SK-MEL-5 (cell line): Measurements from ENCODE around the gene FHOD3. TPM values are rescaled to one million over a fixed set of nuclear protein-coding genes. Genes with fewer than 3 reads are reported as not detected.
"Not testable (repeated sequence)": the region's sequence is repeated elsewhere in the genome, so short reads cannot be mapped to it uniquely, and the experiment has no call there.

Experiments
- DNase-seq: peaks from one replicate; pipeline ENCODE4 v3.0.0-alpha.2; 2016; ENCODE audit warnings: low read depth, low spot score
- in situ Hi-C: cut with HindIII; loops from 2 replicates; pipeline ENCODE4 v1.10.0; 2016; ENCODE audit warnings: low sequenced_read_pairs, high pct_unique_total_duplicates, low pct_unique_long_range_greater_than_20kb
- total RNA-seq: library from RNA; depleted of rRNA; stranded (reverse); fragments of >200 nt; shearing (Covaris generic); gene quantifications from 2 replicates; pipeline ENCODE4 v1.2.3, GENCODE V29; 2014

FHOD3 gene
- total RNA-seq, 1 experiment from 2014 or later = 2.4 TPM

DNA sequence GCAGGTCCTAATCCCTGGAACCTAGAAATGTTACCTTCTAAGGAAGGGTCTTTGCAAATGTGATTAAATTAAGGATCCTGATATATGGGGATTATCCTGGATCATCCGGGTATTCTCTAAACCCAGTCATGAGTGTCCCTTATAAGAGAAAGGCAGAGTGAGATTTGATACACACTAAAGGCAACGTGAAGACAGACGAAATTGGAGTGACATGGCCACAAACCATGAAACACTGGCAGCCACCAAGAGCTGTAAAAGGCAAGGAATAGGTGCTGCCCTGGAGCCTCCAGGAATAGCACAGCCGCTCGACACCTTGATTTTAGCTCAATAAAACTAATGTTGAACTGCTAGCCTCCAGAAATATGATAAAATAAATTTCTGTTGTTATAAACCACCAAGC is 486.3 kb downstream of the FHOD3 start:
- DNase-seq = no peak
- in situ Hi-C loops = no loop called here

DNA sequence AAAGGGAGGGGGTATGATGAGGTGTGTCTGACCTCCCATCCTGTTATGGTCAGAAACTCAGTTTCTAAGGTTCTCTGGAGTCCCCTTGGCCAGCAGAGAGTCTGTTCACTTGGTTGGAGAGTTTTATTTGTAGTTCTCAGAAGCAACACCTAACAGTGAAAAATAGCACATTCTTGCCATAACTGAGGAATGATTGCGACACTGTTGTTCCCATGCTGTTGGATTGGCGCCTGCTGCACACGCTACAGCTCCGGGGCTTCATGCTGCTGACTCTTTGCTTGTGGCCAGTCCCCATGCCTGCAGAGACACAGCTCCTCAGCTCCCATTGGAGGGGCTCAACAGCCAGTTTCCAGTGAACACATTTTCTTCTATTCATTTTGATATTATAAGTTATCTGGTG is 489.2 kb downstream of the FHOD3 start:
- no peak for DNase-seq
- in situ Hi-C loops = no loop called here

DNA sequence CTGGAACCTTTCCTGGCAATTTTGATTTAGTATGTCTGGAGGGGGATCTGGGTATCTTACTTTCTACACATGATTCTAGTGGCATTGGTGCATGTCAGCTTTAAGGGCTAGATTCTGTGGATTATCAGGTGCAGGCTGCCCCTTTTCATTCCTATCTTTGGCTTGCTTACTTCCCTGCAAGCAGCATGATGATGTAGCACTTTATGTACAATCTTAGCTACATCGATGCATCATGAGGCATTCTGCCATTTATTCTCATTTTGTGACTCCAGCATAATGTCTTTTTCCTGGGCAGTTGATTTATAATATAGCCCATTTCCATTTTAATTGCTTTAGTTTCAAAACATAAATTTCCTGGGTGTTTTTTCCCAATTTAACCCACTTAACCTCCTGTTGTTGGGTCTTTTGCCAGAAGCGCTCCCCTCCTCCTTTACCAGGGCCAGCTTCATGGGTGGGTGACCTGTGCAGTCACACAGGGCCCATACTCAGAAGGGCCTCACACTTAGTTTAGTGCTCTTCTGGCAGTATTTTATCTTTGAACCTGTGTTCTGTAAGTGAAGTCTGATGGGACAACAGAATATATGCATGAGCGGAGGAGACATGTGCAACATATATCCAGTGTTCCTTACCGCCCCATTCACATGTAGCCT is 495.2 kb downstream of the FHOD3 start:
- no peak for DNase-seq
- in situ Hi-C loops = no loop called here

DNA sequence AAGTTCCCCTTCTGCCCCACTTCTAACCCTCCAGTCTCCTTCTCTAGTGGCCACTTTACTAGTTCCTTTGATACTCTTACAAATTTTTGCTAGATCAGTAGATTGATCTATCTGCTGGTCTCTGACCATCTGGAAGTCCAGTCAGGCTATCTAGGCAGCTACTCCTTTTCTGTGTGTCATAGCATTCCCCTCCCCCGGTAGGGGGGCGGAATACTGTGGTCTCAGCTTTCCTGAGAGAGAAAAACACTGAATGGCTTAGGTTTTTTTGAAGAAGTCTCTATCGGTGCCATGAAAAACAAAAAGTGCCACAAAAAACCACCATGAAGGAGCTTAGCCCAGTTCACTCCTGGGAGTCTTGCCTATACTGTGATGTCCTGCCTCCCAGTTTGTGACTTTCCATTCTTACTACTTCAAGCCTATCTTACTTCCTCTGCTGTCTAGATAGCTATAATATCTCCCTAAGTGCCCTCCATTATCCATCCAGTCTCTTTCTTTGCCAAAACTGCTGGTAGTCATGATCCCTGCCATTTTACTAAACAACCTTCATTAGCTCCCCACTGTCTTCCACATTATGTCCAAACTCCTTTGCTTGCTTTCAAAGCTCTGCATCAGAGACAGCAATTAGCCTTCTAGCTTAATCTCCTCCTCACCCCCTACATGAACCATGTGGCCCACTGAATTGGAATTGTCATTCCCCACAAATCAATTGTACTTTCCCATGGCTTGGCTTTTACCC is 501.4 kb downstream of the FHOD3 start:
- no peak for DNase-seq
- in situ Hi-C loops = no loop called here

DNA sequence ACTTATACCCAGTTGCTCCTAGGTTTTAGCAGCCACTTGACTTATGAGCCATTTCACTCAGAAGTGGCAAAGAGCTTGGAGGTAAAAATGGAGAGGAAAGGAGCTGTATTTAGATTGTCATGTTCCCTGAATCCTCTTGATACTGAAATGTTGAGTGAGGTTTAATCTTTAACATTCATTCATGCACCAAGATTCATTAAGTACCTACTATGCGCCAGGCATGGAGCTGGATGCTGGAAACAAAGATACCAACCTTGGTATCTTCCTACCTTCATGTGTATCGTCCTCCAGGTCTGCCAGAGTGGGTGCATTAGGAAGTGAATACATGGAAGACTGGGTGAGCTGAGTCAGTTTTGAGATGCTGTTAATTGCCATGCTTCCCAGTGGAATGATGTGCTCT is 507.6 kb downstream of the FHOD3 start:
- in situ Hi-C loops = no loop called here
- no peak for DNase-seq

DNA sequence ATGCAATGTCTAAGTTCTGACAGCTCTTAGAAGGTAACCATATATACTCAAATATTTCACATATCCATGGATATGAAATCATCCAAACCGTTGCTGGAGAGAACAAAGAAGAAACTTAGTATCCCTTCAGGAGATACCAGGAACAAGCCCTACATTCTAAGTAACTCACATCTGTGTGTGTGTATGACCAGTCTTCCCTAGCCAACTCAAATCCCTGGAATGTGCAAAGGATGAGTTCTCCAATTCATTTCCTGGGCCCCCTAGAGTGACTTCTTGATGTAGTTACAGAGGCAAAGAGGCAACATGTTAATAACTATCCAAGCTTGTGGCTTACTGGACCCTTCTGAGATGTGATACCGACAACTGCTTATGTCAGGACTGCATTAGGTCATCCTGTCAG is 511.2 kb downstream of the FHOD3 start:
- no peak for DNase-seq
- in situ Hi-C loops = no loop called here

DNA sequence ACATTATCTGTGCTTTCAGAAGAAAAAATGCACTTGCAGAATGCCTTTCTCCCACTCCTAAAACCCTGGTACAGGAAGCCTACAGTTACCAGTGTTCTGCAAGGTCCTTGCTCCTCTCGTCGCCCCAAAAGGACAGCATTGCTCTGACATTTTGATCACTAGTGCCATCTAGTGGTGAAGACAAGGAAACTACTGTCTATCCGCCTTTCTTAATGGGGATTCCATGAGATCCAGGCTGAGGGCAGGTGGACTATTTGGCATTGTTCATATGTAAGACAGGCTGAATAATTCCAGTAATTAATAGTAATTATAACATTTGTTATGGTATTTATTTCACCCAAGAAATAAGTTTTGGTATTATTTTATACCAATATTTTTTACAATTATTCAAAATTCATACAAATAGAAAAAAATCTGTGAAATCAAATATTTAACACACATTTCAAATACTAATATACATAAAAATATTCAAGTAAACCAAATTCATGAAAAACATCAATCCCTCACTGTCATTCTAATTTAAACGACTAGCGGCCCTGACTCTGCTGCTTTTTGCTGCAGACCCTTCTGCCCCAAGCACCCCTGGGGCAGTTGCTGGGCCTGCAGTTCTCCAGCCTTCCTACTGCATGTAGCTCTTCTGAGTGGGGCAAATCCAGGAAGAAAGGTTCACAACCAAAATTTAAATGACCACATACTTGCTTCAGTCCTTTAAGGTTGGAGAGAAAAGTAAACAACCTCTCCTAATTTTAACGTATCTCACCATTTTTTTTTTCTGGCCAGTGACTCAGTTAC is 512.3 kb downstream of the FHOD3 start:
- in situ Hi-C loops = no loop called here

DNA sequence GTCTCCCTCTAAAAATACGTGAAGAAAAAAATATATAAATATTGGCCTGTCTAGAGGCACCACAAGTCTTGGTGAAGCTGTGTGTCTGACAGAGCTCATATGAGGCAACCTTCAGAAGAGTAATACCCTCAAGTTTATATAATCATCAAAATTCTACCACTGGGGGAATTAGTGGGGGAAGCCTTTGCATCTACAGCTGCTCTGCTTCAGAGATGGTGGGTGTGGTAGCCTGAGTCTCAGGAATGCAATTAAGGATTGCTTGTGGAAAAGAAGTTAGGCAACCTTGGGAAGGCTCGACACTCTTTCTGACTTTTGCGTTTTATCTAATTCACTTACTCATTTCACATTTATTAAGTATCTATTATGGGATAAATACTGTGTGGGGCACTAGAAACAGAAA is 513.9 kb downstream of the FHOD3 start:
- in situ Hi-C loops = no loop called here
- DNase-seq = no peak

More for the DNA sequence above, 512.3 kb downstream of the FHOD3 start:
- DNase-seq = peak; percentile 76

DNA sequence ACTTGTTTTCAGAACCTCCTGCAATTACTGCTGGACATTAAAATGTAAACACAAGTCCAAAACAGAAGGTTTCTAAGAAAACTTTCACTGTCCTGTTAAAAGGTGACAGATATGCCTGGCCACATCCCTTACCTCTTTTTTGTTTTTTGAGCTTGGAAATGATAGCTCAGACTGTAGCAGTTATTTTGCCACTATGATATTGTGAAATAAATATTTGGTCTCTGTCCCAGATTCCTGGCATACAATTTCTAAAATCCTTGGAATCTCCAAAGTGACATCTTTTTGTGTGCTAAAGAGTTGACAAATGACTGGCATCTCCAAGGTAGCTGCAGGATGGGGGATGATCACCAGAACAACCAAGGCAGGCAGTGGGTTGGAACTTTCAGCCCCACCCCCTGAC is 514.4 kb downstream of the FHOD3 start:
- in situ Hi-C loops = no loop called here

DNA sequence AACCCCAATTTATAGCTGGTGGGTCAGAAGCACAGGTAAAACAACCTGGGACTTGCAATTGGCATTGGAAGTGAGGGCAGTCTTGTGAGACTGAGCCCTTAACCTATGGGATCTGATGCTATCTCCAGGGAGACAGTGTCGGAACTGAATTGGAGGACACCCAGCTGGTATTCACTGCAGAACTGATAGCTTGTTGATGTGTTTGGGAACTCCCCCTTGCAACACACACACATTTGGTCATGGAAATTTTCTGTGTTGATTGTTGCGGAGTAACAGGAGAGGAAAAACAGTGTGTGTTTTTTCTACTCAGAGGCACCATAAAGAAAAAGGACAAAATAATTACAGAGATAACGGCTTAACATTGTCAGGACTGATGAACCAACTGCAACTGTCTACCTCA is 515.2 kb downstream of the FHOD3 start:
- no peak for DNase-seq
- in situ Hi-C loops = no loop called here

More for the DNA sequence above, 514.4 kb downstream of the FHOD3 start:
- DNase-seq = no peak

DNA sequence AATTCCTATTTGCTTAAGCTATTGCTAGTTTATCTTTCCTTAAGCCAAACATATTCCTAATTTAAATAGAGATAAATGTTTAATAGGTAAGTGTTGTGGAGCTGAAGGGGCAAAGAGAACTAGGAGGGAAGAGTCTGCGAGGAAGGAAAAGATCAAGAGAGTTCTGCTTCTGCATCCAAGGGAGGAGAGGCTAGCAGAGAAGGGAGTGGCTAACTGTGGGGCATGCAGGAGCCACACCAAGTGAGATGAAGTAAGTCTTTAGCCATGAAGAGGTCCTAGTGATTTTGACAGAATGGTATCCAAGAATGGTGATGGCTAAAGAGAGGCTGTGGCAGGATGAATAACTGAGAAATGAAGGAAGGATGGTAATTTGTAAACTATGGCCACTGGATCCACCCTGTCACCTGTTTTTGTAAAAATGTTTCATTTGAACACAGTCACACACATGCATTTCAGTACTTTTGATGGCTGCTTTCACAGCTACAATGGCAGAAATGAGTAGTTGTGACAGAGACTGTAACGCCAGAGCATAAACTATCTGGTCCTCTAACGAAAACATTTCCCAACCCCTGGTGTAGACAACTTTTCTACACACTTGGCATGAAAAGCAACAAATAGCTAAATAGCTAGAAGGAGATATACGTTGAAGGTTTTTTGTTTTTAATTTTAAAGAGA is 515.7 kb downstream of the FHOD3 start:
- in situ Hi-C loops = no loop called here
- no peak for DNase-seq

DNA sequence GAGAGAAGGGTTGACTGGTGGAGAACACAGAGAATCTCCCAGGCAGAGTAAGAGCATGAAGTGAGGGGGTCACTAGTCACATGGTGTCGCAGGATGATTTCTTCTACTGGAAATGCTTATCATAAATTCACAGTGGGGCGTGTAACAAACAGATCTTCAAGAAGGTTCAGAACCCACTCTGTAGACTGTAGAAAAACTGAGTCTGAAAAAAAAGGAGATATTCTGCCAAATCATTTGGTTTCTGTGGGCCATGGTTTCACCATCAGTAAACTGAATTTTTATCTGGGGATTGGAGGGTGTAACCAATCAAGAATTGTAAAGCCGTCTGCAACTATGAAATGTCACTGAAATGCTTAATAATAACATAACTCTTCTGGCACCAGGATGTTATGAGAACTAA is 516.3 kb downstream of the FHOD3 start:
- in situ Hi-C loops = no loop called here
- DNase-seq = no peak

DNA sequence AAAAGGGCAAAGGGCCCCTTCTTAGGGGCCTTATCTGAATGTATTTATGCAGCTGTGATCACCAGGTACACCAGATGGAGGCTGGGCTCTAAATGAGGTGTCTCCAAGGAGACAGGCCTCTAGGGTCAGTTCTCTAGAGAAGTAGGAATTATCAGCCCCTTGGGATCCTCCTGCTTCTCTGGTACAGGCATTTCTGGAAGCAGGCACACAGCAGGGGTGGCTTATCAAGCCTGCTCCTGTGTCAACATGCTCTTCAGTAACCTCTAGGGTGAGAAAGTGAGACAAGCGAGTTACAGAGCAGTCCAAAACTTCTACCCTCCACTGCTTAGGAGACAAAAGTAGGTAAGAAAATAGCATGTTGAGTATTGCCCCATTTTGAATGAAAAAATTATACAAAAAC is 517.5 kb downstream of the FHOD3 start:
- no peak for DNase-seq
- in situ Hi-C loops = no loop called here

DNA sequence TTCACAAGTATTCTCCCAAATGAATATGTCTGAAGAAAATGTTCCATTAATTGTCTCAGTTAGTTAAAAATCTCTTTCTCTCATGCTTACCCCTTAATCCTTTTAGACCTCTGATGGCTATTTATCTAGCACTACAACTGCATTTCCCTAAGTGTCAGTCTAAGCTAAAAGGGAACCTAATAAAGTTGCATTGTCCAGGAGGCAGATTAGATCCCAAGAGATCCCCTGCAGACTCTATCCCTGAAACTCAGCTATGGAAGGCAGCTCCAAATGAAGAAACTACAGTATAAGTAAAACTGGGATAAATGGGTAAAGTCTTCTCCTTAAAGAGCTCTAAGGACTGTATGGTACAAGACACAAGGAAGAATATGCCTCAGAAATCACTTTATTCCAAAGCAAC is 518.6 kb downstream of the FHOD3 start:
- in situ Hi-C loops, DNase-seq: not testable (repeated sequence)

DNA sequence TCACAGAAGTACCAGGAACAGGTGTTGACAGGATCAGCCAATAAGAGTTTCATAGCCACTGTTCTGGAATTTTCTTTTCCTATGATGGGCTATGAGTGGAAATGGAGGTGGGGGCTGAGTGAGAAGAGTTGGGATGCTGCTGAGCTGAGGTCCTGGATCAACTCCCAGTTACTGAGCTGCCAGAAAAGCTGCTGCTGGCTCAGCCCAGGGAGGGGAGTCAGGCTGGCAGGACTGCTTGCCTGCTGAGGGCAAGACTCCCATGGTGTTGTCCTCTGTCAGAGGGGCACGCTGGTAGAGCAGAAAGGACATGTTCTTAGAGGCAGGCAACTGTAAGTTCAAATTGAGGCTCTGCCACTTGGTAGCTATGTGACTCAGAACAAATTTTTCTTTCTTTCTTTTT is 519.5 kb downstream of the FHOD3 start:
- in situ Hi-C loops = no loop called here
- DNase-seq = no peak

DNA sequence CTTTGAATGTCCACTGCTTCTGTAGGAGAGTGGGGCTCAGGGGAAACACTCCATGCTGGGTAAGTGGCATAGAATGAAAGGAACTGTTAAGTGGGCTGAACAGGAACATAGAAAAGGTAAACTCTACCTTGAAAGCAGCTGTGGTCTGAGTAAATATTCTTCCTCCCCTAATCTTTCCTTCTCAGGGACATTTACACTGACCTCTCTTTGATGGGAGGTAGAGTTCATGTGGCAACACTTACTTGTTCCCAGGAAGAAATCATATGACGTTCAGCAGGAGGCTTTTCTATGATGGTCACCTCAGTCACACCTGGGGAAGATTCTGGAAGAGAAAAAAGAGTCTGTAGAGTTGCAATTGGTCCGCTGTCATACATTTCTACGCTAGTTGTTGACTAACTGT is 521.1 kb downstream of the FHOD3 start:
- in situ Hi-C loops = no loop called here
- DNase-seq = no peak

DNA sequence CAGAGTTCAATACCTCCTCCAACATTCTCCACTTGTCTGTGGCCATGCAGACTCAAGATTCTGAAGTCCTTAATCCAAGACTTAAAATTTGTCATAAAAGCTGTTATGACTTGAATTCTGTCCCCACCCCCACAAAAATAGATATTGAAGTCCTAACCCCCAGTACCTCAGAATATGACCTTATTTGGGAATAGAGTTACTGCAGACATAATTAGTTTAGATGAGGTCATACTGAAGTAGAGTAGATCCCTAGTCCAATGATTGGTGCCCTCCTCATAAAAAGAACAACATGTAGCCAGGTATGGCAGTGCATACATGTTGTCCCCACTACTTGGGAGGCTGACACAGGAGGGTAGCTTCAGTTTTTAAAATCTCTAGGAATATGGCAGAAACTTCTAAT is 522.1 kb downstream of the FHOD3 start:
- no peak for DNase-seq
- in situ Hi-C loops = no loop called here

DNA sequence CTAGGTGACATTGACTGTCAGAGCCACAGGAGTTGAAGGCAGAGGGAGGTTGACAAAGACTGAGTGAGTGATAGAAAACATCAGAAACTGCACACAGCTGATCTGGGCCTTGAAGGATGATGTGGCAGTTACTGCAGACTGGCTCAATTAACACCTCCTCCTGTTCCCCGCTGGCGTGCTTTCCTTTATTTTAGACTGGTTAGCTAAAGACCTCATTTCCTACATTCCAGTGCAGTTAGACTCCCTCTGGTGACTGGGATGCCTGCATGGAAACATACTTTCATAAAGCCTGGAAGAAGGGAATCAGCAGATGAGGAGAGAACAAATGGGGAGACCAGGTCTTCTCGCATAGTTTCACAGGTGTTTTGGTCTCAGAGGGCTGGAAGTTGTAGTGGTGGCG is 524.2 kb downstream of the FHOD3 start:
- in situ Hi-C loops = no loop called here
- no peak for DNase-seq
